Activated CD4-positive, alpha-beta T cell treated with anti-CD3 and anti-CD28 coated beads, Interleukin-2, amount 50 U/mL, for 24 hours (primary cell): Measurements from ENCODE around the gene KCTD5.
"Not testable (repeated sequence)": the region's sequence is repeated elsewhere in the genome, so short reads cannot be mapped to it uniquely, and the experiment has no call there.

ENCODE experiments used
- DNase-seq, 2 donors: peaks; one replicate each; pipeline ENCODE4 v3.0.0-alpha.2; 2020; ENCODE audit warnings: low read depth in 1 of 2, low spot score in 1 of 2

KCTD5 gene

GRCh38 chr16:2671741-2672140 lies 10.6 kb upstream of the KCTD5 start:
- DNase-seq: no peak

GRCh38 chr16:2673066-2673999 lies 9.0 kb upstream of the KCTD5 start:
- DNase-seq: peak; percentile 87 to 88

GRCh38 chr16:2675021-2675420 lies 7.3 kb upstream of the KCTD5 start:
- DNase-seq: no peak

- no peak for DNase-seq
Measured at GRCh38 chr16:2675714-2676113, 6.6 kb upstream of the KCTD5 start.

GRCh38 chr16:2676937-2677336 lies 5.4 kb upstream of the KCTD5 start:
- not testable (repeated sequence) for DNase-seq

GRCh38 chr16:2678206-2678965 lies 3.9 kb upstream of the KCTD5 start:
- not testable (repeated sequence) for DNase-seq

- not testable (repeated sequence) for DNase-seq
Measured at GRCh38 chr16:2679902-2680301, 2.4 kb upstream of the KCTD5 start.

GRCh38 chr16:2680360-2680759 lies 2.0 kb upstream of the KCTD5 start:
- not testable (repeated sequence) for DNase-seq

GRCh38 chr16:2683041-2683440 lies 718 bp downstream of the KCTD5 start:
- not testable (repeated sequence) for DNase-seq

GRCh38 chr16:2686075-2686474 lies 3.8 kb downstream of the KCTD5 start:
- not testable (repeated sequence) for DNase-seq

- no peak for DNase-seq
Measured at GRCh38 chr16:2686912-2687507, 4.7 kb downstream of the KCTD5 start.

GRCh38 chr16:2687531-2688308 lies 5.4 kb downstream of the KCTD5 start:
- DNase-seq: no peak

GRCh38 chr16:2689422-2689821 lies 7.1 kb downstream of the KCTD5 start:
- not testable (repeated sequence) for DNase-seq

- DNase-seq: no peak
Measured at GRCh38 chr16:2689968-2690801, 7.9 kb downstream of the KCTD5 start.

- DNase-seq: no peak
Measured at GRCh38 chr16:2690852-2691251, 8.5 kb downstream of the KCTD5 start.

- DNase-seq: no peak
Measured at GRCh38 chr16:2691491-2692248, 9.3 kb downstream of the KCTD5 start.

- DNase-seq: no peak
Measured at GRCh38 chr16:2692251-2692947, 10.1 kb downstream of the KCTD5 start.

- no peak for DNase-seq
Measured at GRCh38 chr16:2692948-2693651, 10.8 kb downstream of the KCTD5 start.
